22Rv1 (cell line): ENCODE data around the gene ZNRF1.

Source experiments
- H3K27ac ChIP-seq: fragments of 450-650 bp; 2 replicates; pipeline ENCODE4 v1.5.1; 2017
- CTCF ChIP-seq: fragments of 450-650 bp; IDR thresholded peaks from 2 replicates; pipeline ENCODE4 v1.5.1; 2017; ENCODE audit warnings: mild to moderate bottlenecking
- ZFX ChIP-seq: fragments of 450-650 bp; IDR thresholded peaks from 2 replicates; pipeline ENCODE4 v1.6.1; 2017; ENCODE audit warnings: antibody characterized with exemption, borderline replicate concordance

ZNRF1 gene

GRCh38 chr16:75081179-75081859 lies 82.5 kb downstream of the ZNRF1 start:
- no peak for TF ChIP-seq ZFX
- TF ChIP-seq CTCF: no peak
- no peak overlapping the region for H3K27ac ChIP-seq

- TF ChIP-seq ZFX (no peak), CTCF (no peak)
- H3K27ac ChIP-seq: no peak overlapping the region
These were observed 85.0 kb downstream of the ZNRF1 start for GRCh38 chr16:75083813-75084212.

- no peak for TF ChIP-seq CTCF
- no peak for TF ChIP-seq ZFX
- no peak overlapping the region for H3K27ac ChIP-seq
These were observed 86.7 kb downstream of the ZNRF1 start for GRCh38 chr16:75085556-75085955.

DNA sequence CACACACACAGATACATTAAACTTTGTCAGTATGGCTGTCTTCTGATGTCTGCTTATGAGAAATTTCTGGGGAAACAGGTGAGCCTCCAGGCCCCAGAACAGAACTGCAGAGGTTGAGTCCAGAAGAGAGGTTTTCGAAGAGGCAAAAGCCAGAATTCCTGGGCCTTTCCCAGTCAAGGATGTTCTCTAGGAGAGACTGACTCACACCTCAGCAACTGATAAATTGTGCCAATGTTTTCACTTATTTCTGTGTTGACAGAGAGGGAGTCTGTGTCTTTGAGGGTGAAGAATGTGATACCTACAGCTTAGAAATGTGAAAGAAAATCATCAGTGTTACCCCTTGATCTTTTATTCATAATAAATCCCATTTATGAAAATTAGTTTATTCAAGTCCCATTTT lies 87.5 kb downstream of the ZNRF1 start:
- H3K27ac ChIP-seq: no peak overlapping the region
- no peak for TF ChIP-seq CTCF
- TF ChIP-seq ZFX: no peak

DNA sequence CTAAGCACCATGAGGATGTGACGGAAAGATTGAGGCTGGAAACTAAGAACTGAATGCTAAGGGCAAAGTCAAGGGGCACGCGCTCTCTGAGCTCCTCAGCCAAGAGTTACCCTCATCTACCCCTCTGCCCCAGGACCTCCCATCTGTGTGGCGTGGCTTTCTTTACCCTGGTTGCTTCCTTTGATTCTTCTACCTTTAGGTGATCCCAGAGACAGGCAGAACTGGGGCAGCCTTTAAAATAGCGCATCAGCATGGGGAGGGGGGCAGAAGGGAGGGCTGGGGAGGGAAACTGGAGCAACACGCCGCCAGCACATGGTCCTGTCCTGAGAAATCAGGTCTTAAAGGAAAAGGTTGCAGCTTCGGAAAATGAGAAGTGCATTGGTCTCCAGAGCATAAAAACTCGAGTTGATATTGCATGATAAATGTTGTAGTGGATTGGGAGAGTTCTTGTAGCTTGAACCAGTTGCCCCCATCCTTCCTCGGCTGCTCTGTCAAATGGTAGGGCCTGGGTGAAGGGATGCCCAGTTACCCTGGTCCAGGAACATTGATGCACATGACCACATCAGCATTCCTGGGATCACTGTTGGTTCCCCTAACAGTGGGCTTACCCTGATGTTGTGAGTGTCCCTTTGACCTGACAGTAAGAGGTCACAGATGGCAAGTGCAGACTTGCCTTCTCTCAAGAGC lies 88.0 kb downstream of the ZNRF1 start:
- H3K27ac ChIP-seq: no peak overlapping the region

DNA sequence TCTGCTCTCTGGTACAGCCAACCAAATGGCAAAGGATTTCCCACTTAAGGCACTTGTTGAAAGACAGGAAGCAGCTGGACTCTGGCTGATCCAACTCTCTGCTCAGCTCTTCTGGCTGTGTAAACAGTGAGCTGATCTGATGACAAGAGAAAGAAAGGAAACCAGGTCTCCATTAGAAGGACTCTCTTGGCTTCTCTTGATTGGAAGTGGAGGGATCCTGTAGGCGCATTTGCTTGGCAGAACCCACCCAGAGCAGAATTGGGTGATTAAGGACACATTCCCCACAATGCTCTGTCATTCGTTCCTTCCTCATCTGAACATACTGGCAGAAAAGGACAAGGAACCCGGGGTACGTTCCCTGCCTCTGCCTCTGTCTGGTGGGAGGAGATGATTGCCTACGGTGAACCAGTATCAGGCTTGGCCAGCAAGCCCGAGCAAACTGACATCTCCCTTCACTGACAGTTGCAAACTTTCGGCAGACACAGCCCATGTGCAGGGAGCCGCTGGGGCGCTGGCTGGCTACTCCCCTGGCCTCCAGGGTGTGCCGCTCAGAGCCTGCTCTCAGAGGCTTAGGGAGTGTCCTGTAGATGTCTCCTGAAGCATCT lies 88.7 kb downstream of the ZNRF1 start:
- no peak for TF ChIP-seq CTCF
- TF ChIP-seq ZFX: no peak
- H3K27ac ChIP-seq: no peak overlapping the region

More for the DNA sequence above, 88.0 kb downstream of the ZNRF1 start:
- TF ChIP-seq ZFX: no peak

DNA sequence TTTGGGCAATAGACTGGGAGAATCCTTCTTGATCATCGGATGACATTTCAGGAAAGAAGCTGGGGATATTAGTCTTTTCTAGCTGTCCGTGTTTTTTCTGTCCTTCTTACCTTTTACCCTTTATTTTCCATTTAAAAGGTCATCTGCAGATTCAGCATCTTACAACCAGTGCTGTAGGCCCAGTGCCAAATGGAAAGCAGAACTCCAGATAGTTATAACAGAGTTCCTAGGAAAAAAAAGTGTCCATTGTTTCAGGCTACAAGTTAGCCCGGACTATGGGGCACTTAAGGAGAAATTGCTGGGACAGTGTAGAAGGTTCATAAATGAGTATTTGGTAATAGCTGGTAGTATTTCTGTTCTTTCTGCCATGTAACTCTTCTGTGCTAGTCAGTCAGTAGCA lies 89.4 kb downstream of the ZNRF1 start:
- no peak for TF ChIP-seq CTCF
- no peak for TF ChIP-seq ZFX
- H3K27ac ChIP-seq: no peak overlapping the region
